Erythroblast (primary cell): ENCODE measurements around the gene H2AZ2.

ENCODE experiments used
- GATA1 ChIP-seq: IDR thresholded peaks from 2 replicates; pipeline ENCODE4 v1.6.1; 2011; ENCODE audit warnings: low read depth, mild to moderate bottlenecking, control low read depth, low read length, moderate library complexity
- POLR2A ChIP-seq: IDR thresholded peaks from 2 replicates; pipeline ENCODE4 v1.6.1; 2011; ENCODE audit warnings: mild to moderate bottlenecking, low read length

DNA sequence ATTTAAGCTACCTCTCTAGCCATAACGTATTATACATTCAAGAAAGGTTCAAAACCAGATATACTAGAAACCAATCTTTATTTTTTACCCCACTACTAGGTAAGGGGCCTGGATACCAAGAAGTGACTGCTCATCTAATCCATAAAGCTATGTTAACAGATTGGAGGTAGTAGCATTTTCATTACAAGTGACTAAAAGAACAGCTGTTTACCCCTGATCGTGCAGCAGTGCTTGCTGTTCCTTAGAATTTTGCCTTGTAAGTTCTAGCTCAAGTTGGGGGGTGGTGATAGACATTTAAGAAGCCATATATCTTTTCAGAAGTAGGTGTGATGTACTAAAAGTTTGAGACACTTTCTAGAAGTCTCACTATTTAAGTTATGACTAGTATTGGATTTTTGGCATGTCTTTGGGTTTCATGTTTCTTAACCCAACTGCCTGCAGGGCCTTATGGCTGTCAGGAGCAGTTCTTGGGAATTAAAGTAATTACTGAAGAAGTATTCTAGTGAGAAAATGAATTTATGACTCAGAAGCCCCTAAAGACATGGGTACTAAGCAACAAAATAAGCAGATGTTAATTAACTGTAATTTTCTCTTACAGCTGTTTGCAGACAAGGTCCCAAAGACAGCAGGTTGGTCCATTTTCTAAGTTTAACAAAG lies 49.1 kb downstream of the H2AZ2 start:
- TF ChIP-seq POLR2A (no peak), GATA1 (no peak)
